T-helper 17 cell (primary cell): Measurements from ENCODE around the gene SRP9. TPM values are rescaled to one million over a fixed set of nuclear protein-coding genes. Genes with fewer than 3 reads are reported as not detected.
A peak's percentile ranks its signal among the peaks of the same experiment; 100 is the strongest.
"Not testable (repeated sequence)": the region's sequence is repeated elsewhere in the genome, so short reads cannot be mapped to it uniquely, and the experiment has no call there.

Source experiments
- ATAC-seq: fragments of 150-1000 bp; cut with Tn5 transposase; 2 replicates; pipeline ENCODE4 v1.10.0; 2021; ENCODE audit warnings: mild to moderate bottlenecking, moderate library complexity
- DNase-seq, 3 donors: peaks; one replicate each; pipeline versions ENCODE4 v3.0.0 to v3.0.0-alpha.2; 2020 to 2021
- H3K9me3 ChIP-seq: one replicate; pipeline ENCODE4 v1.7.0; 2013; ENCODE audit warnings: low read length, mild to moderate bottlenecking; ENCODE audit not compliant: control insufficient read depth, poor library complexity, severe bottlenecking
- H3K27ac Mint-ChIP-seq: one replicate; pipeline ENCODE4 v1.8.0; 2022; ENCODE audit warnings: mild to moderate bottlenecking, moderate library complexity, mixed read lengths
- H3K27me3 Mint-ChIP-seq: one replicate; pipeline ENCODE4 v1.8.0; 2022; ENCODE audit warnings: mixed read lengths
- H3K36me3 Mint-ChIP-seq: one replicate; pipeline ENCODE4 v1.8.0; 2022; ENCODE audit warnings: low read depth, mixed read lengths
- H3K4me1 Mint-ChIP-seq: one replicate; pipeline ENCODE4 v1.8.0; 2022; ENCODE audit warnings: mild to moderate bottlenecking, mixed read lengths
- H3K4me3 Mint-ChIP-seq: one replicate; pipeline ENCODE4 v1.8.0; 2022; ENCODE audit warnings: mild to moderate bottlenecking, moderate library complexity, mixed read lengths
- total RNA-seq, 4 donors: library from RNA in 2 of 4; stranded (reverse) in 2 of 4; gene quantifications; one replicate each; pipeline ENCODE4 v1.2.3 and lab custom pipeline; 2022 to 2026

SRP9 gene
- total RNA-seq, 2 donors from 2014 or later, result 85.5 to 87.6 TPM

DNA sequence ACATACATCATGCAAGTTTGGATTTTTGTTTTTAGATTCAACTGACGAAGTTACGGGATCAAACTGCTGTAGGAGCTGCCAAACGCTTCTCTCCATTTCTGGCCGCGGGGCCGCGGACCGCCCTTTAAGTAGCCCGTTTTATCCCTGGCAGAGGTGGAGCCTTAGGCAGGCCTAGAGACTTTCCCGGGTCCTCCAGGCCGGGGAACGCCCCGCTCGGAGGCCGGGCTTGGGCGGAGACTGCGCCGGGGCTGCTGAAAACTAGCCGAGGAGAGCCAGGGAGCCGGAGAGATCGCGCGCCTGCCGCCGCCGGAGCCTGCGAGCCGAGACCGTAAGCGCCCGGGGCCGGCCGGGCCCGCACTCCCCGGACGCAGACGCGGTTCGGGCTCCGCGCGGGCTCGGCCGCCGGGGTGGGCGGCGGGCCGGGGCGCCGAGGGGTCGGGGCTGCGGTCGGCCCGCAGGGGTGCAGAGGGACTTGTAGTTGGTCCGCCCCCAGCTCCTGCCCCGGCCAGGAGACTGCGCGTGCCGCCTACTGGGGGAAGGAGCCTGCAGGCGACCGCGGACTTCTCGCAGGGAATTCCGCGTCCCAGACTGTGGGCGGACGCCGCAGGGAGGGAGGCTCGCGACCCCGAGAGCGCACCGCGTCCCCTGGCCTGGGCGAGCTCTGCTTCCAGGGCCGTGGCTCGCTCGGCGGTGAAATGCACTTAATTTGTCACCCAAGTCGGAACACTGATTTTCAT is 32.4 kb downstream of the SRP9 start, which contains the start of gene EPHX1:
Gene EPHX1, plus strand, starts transcription at position 283 of the 737 bp plus-strand sequence. CDS start 18,606 bp downstream, outside the sequence.
- Mint-ChIP-seq H3K4me3 (peak within 1 kb of the TSS; percentile 89), H3K4me1 (peaks cover 10% of the 10 kb centered on the region), H3K27me3 (peaks cover 4% of the 10 kb centered on the region), H3K36me3 (no peaks in the 10 kb centered on the region), H3K27ac (peak within 1 kb of the TSS; percentile 43)
- no peaks in the 10 kb centered on the region for H3K9me3 ChIP-seq
- DNase-seq, result peak; percentile 26 to 46 (median 36)
- ATAC-seq, result peak; percentile 92

GRCh38 chr1:225810579-225811538 is 33.2 kb downstream of the SRP9 start:
- not testable (repeated sequence) for H3K27me3 Mint-ChIP-seq, DNase-seq
- H3K4me3 Mint-ChIP-seq, result peak overlapping the region; percentile 89

DNA sequence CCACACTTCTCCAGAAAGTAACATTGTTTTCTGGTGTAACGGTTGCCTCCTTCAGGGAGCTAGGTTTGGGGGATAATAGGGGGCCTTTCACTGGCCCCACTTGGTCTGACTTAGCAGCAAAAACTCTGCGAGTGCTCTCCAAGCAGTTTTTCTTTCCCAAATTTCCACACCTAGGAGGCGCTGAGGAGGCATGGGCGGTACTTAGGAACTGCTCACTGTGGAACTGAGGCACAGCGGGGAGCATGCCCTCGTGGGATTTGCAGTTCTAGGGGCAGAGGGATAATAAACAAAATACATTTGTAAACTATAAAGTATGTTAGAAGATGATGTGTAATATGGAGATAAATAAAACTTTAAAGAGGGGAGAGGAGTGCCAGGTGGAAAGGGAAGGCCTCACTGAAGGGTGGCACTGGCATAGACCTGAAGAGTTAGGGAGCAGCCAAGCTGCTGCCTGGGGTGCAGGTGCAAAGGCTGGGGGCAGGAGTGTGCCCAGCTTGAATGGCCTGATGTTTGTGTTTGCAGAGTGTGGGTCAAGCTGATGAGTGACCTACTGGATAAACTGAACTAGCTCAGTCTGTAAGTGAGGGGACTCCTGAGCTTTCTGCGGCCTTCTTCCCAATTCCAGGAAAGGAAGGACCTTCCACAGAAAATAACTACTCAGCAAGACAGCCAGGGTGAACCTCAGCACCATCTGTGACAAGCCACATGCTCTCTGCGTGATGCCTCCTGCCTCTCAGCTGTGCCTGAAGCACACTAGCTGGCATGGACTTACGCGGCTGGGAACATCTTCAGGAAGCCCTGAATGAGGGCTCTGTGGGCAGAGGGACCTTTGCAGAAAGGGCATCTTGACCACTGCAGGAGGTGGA is 34.2 kb downstream of the SRP9 start:
- no peak overlapping the region for H3K27ac Mint-ChIP-seq

More at GRCh38 chr1:225810579-225811538, 33.2 kb downstream of the SRP9 start:
- H3K9me3 ChIP-seq, H3K27ac Mint-ChIP-seq, H3K36me3 Mint-ChIP-seq, H3K4me1 Mint-ChIP-seq, ATAC-seq: not testable (repeated sequence)

DNA sequence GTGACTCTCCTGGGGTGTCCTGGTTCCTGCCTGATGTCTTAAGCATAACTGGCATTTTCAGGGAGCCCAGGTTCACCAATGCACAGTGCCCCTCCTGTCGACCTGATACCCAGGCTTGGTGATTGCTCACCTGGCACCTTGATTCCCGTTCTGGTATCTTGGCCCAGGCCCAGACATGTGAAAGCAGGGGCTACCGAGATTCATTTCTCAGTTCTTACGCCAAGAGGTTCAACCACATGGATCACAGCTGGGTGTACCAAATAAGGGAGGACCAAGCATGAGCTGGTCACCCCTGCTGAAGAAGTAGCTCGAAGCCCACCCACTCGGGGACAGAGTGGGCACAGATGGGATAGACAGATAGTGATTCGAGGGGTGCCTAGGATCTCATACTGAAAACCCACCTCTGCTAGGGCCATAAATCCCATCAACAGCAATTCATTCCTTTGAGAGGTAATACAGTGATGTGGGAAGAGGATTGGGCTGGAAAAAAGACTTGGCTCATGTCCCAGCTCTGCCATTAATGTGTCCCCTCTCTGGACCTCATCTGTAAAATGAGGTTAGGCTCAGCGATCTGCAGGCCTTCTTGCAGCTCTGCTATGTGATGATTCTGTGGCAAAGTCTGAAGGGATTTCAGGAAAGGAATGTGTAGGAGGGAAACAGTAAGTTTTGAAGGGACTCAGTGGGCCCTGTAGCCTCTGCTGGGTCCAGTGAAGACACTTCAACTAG is 35.0 kb downstream of the SRP9 start:
- Mint-ChIP-seq H3K4me3 (no peak overlapping the region), H3K27me3 (peaks cover 4% of the 10 kb centered on the region)

More for the DNA sequence above, 34.2 kb downstream of the SRP9 start:
- Mint-ChIP-seq H3K4me3 (no peak overlapping the region), H3K36me3 (no peaks in the 10 kb centered on the region), H3K4me1 (peaks cover 10% of the 10 kb centered on the region), H3K27me3 (peaks cover 4% of the 10 kb centered on the region)
- no peak for ATAC-seq
- DNase-seq, result no peak
- H3K9me3 ChIP-seq, result no peaks in the 10 kb centered on the region

DNA sequence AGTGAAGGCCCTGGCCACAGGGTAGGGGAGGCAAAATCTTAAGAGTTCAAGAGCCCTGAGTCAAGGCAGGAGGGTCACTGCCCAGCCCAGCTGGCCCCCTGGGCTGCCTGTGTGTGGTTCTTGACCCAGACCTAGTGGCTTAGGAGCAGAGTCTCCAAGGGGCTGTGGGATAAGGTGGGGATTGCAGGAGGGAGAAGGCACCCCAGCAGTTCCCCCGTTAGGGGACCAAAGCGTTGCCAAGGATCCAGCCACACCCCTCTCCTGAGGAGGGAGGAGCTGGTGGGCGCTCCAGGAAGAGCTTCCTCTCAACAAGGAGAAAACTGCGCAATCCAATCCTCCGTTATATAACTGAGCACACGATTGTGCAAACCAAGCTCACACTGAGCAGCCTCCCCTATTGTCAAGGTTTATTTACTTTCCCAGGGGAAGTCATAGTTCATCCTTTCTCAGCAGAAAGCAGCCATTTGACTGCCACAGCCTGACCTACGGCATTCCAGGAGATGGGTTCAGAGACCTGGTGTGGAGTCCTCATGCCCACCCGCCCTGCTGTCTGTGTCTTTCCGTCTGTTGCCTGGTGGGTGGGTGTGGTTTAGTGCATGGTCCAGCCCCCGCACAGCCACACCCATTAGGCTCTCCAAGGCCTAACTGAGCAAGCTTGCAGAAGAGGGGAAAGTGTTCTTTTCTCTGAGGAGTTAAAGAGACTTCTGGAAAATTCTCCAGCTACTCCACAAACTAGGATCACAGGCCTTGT is 35.8 kb downstream of the SRP9 start:
- Mint-ChIP-seq H3K4me1 (peaks cover 10% of the 10 kb centered on the region), H3K27me3 (no peaks in the 10 kb centered on the region), H3K36me3 (no peaks in the 10 kb centered on the region), H3K27ac (no peak overlapping the region), H3K4me3 (no peak overlapping the region)
- DNase-seq (no peak), ATAC-seq (no peak)
- H3K9me3 ChIP-seq, result no peaks in the 10 kb centered on the region

More for the DNA sequence above, 35.0 kb downstream of the SRP9 start:
- no peaks in the 10 kb centered on the region for H3K36me3 Mint-ChIP-seq
- no peak overlapping the region for H3K27ac Mint-ChIP-seq
- H3K4me1 Mint-ChIP-seq, result peaks cover 10% of the 10 kb centered on the region
- DNase-seq (no peak), ATAC-seq (no peak)
- no peaks in the 10 kb centered on the region for H3K9me3 ChIP-seq

- Mint-ChIP-seq H3K4me1 (peaks cover 10% of the 10 kb centered on the region), H3K27ac (no peak overlapping the region), H3K27me3 (no peaks in the 10 kb centered on the region), H3K36me3 (no peaks in the 10 kb centered on the region), H3K4me3 (no peak overlapping the region)
- DNase-seq (no peak), ATAC-seq (no peak)
- H3K9me3 ChIP-seq, result no peaks in the 10 kb centered on the region
Observed at GRCh38 chr1:225814381-225814780, 36.8 kb downstream of the SRP9 start.

- not testable (repeated sequence) for H3K4me3 Mint-ChIP-seq, H3K36me3 Mint-ChIP-seq, H3K27ac Mint-ChIP-seq, H3K4me1 Mint-ChIP-seq, ATAC-seq, H3K27me3 Mint-ChIP-seq, DNase-seq, H3K9me3 ChIP-seq
Observed at GRCh38 chr1:225815090-225815489, 37.5 kb downstream of the SRP9 start.

DNA sequence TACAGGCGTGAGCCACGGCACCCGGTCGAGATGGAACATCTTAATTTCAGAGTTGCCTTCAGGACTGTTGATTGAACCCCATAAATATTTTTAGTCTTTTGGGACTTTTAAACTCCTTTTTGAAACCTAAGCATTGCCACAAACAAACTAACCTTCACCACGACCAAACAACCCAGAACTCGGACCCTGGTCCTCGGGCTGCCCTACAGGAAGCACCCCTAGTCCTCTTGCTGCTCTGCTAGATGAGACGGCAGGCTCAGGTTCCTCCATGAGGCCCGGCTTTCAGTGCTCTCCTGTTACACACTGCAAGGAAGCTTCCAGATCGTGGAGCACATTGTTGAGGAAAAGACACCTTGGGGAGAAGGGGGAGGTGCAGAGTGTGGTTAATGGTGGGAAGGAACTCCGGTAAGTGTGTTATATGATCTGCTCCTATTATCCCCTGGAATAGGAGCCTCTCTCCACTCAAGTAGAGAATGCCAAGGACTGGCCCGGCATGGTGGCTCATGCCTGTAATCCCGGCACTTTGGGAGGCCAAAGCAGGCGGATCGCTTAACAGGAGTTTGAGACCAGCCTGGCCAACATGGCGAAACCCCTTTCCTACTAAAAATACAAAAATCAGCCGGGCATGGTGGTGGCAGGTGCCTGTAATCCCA is 38.0 kb downstream of the SRP9 start:
- no peaks in the 10 kb centered on the region for H3K36me3 Mint-ChIP-seq
- H3K4me1 Mint-ChIP-seq, result peaks cover 5% of the 10 kb centered on the region
- H3K4me3 Mint-ChIP-seq, result no peak overlapping the region
- no peaks in the 10 kb centered on the region for H3K9me3 ChIP-seq
- ATAC-seq, result no peak
- DNase-seq, result no peak
- no peaks in the 10 kb centered on the region for H3K27me3 Mint-ChIP-seq
- H3K27ac Mint-ChIP-seq, result no peak overlapping the region

GRCh38 chr1:225816643-225817538 is 39.3 kb downstream of the SRP9 start:
- ATAC-seq (no peak), DNase-seq (no peak)
- Mint-ChIP-seq H3K27ac (no peak overlapping the region), H3K4me1 (peaks cover 2% of the 10 kb centered on the region), H3K4me3 (no peak overlapping the region), H3K36me3 (no peaks in the 10 kb centered on the region), H3K27me3 (no peaks in the 10 kb centered on the region)
- no peaks in the 10 kb centered on the region for H3K9me3 ChIP-seq

DNA sequence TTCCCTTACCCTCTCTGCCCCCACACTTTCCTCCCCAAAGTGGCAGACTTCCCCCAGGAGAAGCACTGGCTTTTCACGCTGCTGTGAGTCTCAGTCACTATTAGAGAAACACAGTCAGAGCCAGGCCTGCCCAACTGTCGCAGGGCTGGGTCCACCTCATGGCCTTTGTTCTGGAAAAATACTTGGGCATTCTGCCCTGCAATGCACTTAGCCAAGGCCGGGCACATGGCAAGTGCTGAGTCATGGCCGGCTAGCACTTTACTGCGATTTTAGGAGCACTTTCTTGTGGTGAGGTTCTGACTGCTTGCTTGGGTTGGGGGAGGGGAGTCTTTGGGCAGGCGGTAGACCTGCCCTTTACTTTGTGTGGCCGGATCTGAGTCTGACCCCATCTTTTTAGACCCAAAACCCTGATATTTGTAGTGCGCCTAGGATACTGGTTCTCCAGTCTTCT is 40.0 kb downstream of the SRP9 start:
- H3K9me3 ChIP-seq, result no peaks in the 10 kb centered on the region
- DNase-seq, result no peak
- Mint-ChIP-seq H3K4me3 (no peak overlapping the region), H3K36me3 (no peaks in the 10 kb centered on the region), H3K27ac (peak overlapping the region; percentile 14), H3K4me1 (peaks cover 2% of the 10 kb centered on the region), H3K27me3 (no peaks in the 10 kb centered on the region)
- no peak for ATAC-seq
